GM12878 (cell line): ENCODE measurements around the gene GNAQ. TPM values are rescaled to one million over a fixed set of nuclear protein-coding genes. Genes with fewer than 3 reads are reported as not detected.

Experiments
- ATAC-seq: fragments of 200-7000 bp; cut with Tn5 transposase; 3 replicates; pipeline ENCODE4 v1.9.1; 2020; ENCODE audit warnings: mild to moderate bottlenecking, moderate library complexity
- BruUV-seq: library from RNA; stranded (reverse); fragments of 400-500 nt; replicated peaks from 2 replicates; lab custom pipeline; 2021; lab: Mats Ljungman, UMichigan
- CTCF ChIA-PET: fragments of 300-600 bp; sonication (Branson Sonifier 250); formaldehyde crosslinking; extraction: SDS; loops from one replicate; lab custom pipeline; 2021; ENCODE audit warnings: inconsistent platforms; lab: Yijun Ruan, JAX
- POLR2A ChIA-PET: fragments of 350-600 bp; formaldehyde crosslinking; extraction: SDS; loops from one replicate; lab custom pipeline; 2021; ENCODE audit warnings: inconsistent platforms; lab: Charles Lee
- RAD21 ChIA-PET: fragments of 300-600 bp; sonication (Branson Sonifier 250); formaldehyde crosslinking; loops from one replicate; lab custom pipeline; 2023; ENCODE audit warnings: antibody characterized with exemption; ENCODE audit not compliant: unreplicated experiment; lab: Charles Lee
- SMC1A ChIA-PET: fragments of 300-600 bp; sonication (Branson Sonifier 250); formaldehyde crosslinking; loops from one replicate; lab custom pipeline; 2023; ENCODE audit not compliant: unreplicated experiment, uncharacterized antibody; lab: Charles Lee
- DNase-seq: peaks from one replicate; pipeline ENCODE4 v3.0.0-alpha.2; 2011; ENCODE audit warnings: low read depth, low spot score
- FAIRE-seq: peaks from 3 replicates; lab custom pipeline; 2011; peaks lifted over from hg19 to GRCh38; lab: Jason Lieb, UNC
- H2AFZ ChIP-seq: 2 replicates; pipeline ENCODE4 v1.6.0; 2011; ENCODE audit warnings: low read depth, low read length, control low read depth; ENCODE audit not compliant: control insufficient read depth
- H3K27ac ChIP-seq: 2 replicates; pipeline ENCODE4 v1.5.1; 2011; ENCODE audit warnings: control low read depth; ENCODE audit not compliant: control insufficient read depth, insufficient read depth
- H3K27me3 ChIP-seq, 2 experiments: replicated peaks in 1 of 2; 2 replicates each; pipeline versions ENCODE4 v1.6.0 to v1.6.1; 2011; ENCODE audit warnings: low read length in 1 of 2; ENCODE audit not compliant: control insufficient read depth in 2 of 2, insufficient read depth in 2 of 2
- H3K36me3 ChIP-seq, 2 experiments: 2 replicates each; pipeline ENCODE4 v1.5.1; 2011; ENCODE audit warnings: low read length in 1 of 2; ENCODE audit not compliant: control insufficient read depth in 2 of 2, insufficient read depth in 2 of 2
- H3K4me1 ChIP-seq: 2 replicates; pipeline ENCODE4 v1.6.1; 2011; ENCODE audit warnings: mild to moderate bottlenecking, low read length, moderate library complexity, mixed read lengths; ENCODE audit not compliant: control insufficient read depth, insufficient read depth
- H3K4me2 ChIP-seq: 2 replicates; pipeline ENCODE4 v1.6.0; 2011; ENCODE audit warnings: control low read depth; ENCODE audit not compliant: control insufficient read depth, insufficient read depth
- H3K4me3 ChIP-seq: fragments of 200-600 bp; sonication (generic); 2 replicates; pipeline ENCODE4 v1.5.1; 2016
- H3K79me2 ChIP-seq: 2 replicates; pipeline ENCODE4 v1.6.0; 2011; ENCODE audit warnings: low read length; ENCODE audit not compliant: control insufficient read depth, insufficient read depth
- H3K9ac ChIP-seq: 2 replicates; pipeline ENCODE4 v1.8.0; 2011; ENCODE audit warnings: low read length, control low read depth, mixed read lengths; ENCODE audit not compliant: control insufficient read depth, insufficient read depth
- H3K9me3 ChIP-seq: replicated peaks from 3 replicates; pipeline ENCODE4 v1.5.1; 2011; ENCODE audit warnings: mild to moderate bottlenecking, low read length; ENCODE audit not compliant: control insufficient read depth, insufficient read depth
- H4K20me1 ChIP-seq: 2 replicates; pipeline ENCODE4 v1.6.0; 2011; ENCODE audit not compliant: control insufficient read depth, insufficient read depth
- BHLHE40 ChIP-seq, 2 experiments: fragments of 450-650 bp in 1 of 2; IDR thresholded peaks; 2 replicates each; pipeline ENCODE4 v1.6.1; 2011 to 2017; ENCODE audit warnings: low read depth in 2 of 2, borderline replicate concordance in 1 of 2, improper control_type of control experiment in 1 of 2, low read length in 1 of 2, mild to moderate bottlenecking in 1 of 2
- LARP7 ChIP-seq: fragments of 450-650 bp; IDR thresholded peaks from 2 replicates; pipeline ENCODE4 v1.6.1; 2017; ENCODE audit warnings: mild to moderate bottlenecking
- MTA2 ChIP-seq: fragments of 450-650 bp; IDR thresholded peaks from 2 replicates; pipeline ENCODE4 v1.6.1; 2016; ENCODE audit warnings: low read depth, mild to moderate bottlenecking, moderate library complexity
- RAD51 ChIP-seq: fragments of 450-650 bp; IDR thresholded peaks from 2 replicates; pipeline ENCODE4 v1.6.1; 2016; ENCODE audit warnings: moderate library complexity, mild to moderate bottlenecking, inconsistent platforms
- TCF12 ChIP-seq: IDR thresholded peaks from 2 replicates; pipeline ENCODE4 v1.6.1; 2011; ENCODE audit warnings: low read depth, mild to moderate bottlenecking, low read length
- ZNF384 ChIP-seq: IDR thresholded peaks from 2 replicates; pipeline ENCODE4 v1.6.1; 2012; ENCODE audit warnings: low read depth, mild to moderate bottlenecking, low read length, improper control_type of control experiment, borderline replicate concordance
- WGBS: methylation state at CpG from one replicate; pipeline ENCODE4 v1.1.6; 2016; ENCODE audit warnings: low lambda C conversion rate; ENCODE audit not compliant: insufficient replicate concordance, insufficient coverage; ENCODE audit errors: missing lambda C conversion rate; 5-methylcytosine and 5-hydroxymethylcytosine counted together
- in situ Hi-C: fragments of 300-500 bp; cut with MboI; formaldehyde crosslinking; loops from 9 replicates; pipeline ENCODE4 v1.14.3; 2018; ENCODE audit warnings: mixed read lengths
- intact Hi-C: fragments of 100-400 bp; cut with micrococcal nuclease; formaldehyde crosslinking; loops from one replicate; pipeline ENCODE4 v1.14.2; 2022; ENCODE audit not compliant: unreplicated experiment
- polyA plus RNA-seq, 11 experiments: library from polyadenylated mRNA; depleted of rRNA in 4 of 11; unstranded in 6 of 11; stranded (reverse) in 5 of 11; fragments of >200 nt; fragmentation: Nextera tagmentation in 4 of 11; fragmentation: Illumina TruSeq in 1 of 11; extraction: Ambion mirVana in 4 of 11; extraction: Trizol in 1 of 11; gene quantifications; 1 replicate in 1 of 11; 2 replicates in 10 of 11; pipeline versions ENCODE4 v1.2.1 to v1.2.3, GENCODE V29; 2011 to 2016; ENCODE audit warnings: inconsistent platforms in 2 of 11, missing spikeins in 2 of 11, low read depth in 1 of 11
- total RNA-seq, 4 experiments: library from RNA; depleted of rRNA in 3 of 4; stranded (reverse); fragments of >200 nt in 3 of 4; fragmentation: Illumina TruSeq in 1 of 4; extraction: Trizol in 1 of 4; gene quantifications; 2 replicates each; pipeline versions ENCODE4 v1.2.1 to v1.2.3, GENCODE V29; 2013 to 2021

GNAQ gene
- total and polyA plus RNA-seq, 10 of the 15 experiments (the other 5 are each of a cell fraction or from before 2014, with no cell fraction given), result 0.15 to 47.2 (median 0.49) TPM

GRCh38 chr9:77966718-77967117, 64.9 kb downstream of the GNAQ start (continued):
- TF ChIP-seq TCF12 (no peak), LARP7 (no peak)
- TF ChIP-seq, all 136 proteins: peak for 0

- ATAC-seq, result peak; percentile 54
- RAD21 ChIA-PET, result interaction anchor here (1.0 to 2.5 kb wide), 4 partner anchors 9 to 48 kb away, joined by 3 to 8 read pairs (median 4); no protein-coding TSS in a partner anchor
- TF ChIP-seq RAD51 (no peak), BHLHE40 (IDR thresholded peaks at IDR 0.05; ENCODE audit: borderline replicate concordance in 1 of 2, low read depth in 2 of 2, low read length in 1 of 2) (peak in 1 of 2 experiments; percentile 51; a peak in 2 of 4 replicates), ZNF384 (peak; percentile 32; the same call in 1 of the 2 replicates), MTA2 (peak; percentile 53; the same call in 1 of the 2 replicates)
- TF ChIP-seq, all 136 proteins: peak for 3
- Histone ChIP-seq H3K9me3 (no peaks in the 10 kb centered on the region), H3K36me3 (no peaks in the 10 kb centered on the region), H2AFZ (no peak overlapping the region), H3K4me2 (no peak overlapping the region), H4K20me1 (no peaks in the 10 kb centered on the region), H3K27me3 (0 out of 4 replicates have a peak, but pooled peaks cover 0 to 3% of the 10 kb centered on the region in 2 experiments), H3K27ac (no peak overlapping the region), H3K4me3 (no peak overlapping the region), H3K4me1 (no peaks in the 10 kb centered on the region), H3K9ac (no peak overlapping the region), H3K79me2 (no peaks in the 10 kb centered on the region)
- in situ Hi-C loops (no loop called here), intact Hi-C loops (no loop called here)
- ChIA-PET CTCF (interaction anchor here (2.1 kb wide), 1 partner anchor 11 kb away, joined by 10 read pairs; no protein-coding TSS in a partner anchor), SMC1A (interaction anchor here (1.1 to 2.1 kb wide), 3 partner anchors 11 to 73 kb away, joined by 3 to 9 read pairs (median 6); no protein-coding TSS in a partner anchor), POLR2A (interaction anchor here (0.5 to 0.6 kb wide), 2 partner anchors 85 to 212 kb away, joined by 4 to 6 read pairs; no protein-coding TSS in a partner anchor)
- BruUV-seq, result no TSS peak
- no peak for DNase-seq
- under 1% methylated on average over 6 of the region's 6 CpGs for WGBS
- no peak for FAIRE-seq
These were observed 66.0 kb downstream of the GNAQ start for GRCh38 chr9:77965445-77966123.
